Natural killer cell (primary cell): ENCODE measurements around the gene KRTAP5-1. TPM values are rescaled to one million over a fixed set of nuclear protein-coding genes. Genes with fewer than 3 reads are reported as not detected.
A peak's percentile ranks its signal among the peaks of the same experiment; 100 is the strongest.

Experiments used
- ATAC-seq, 3 donors: fragments of 150-1000 bp in 2 of 3; fragments of 200-7000 bp in 1 of 3; cut with Tn5 transposase; 1 replicate in 1 of 3; 2 replicates in 2 of 3; pipeline ENCODE4 v1.10.0; 2021; ENCODE audit warnings: mild to moderate bottlenecking in 2 of 3, moderate library complexity in 2 of 3
- DNase-seq, 2 donors: peaks; one replicate each; pipeline versions ENCODE4 v3.0.0 to v3.0.0-alpha.2; 2013 to 2021; ENCODE audit warnings: mixed read lengths in 1 of 2
- H3K27ac ChIP-seq: one replicate; pipeline ENCODE4 v1.5.1; 2013; ENCODE audit warnings: mild to moderate bottlenecking, low read length
- H3K27me3 ChIP-seq: one replicate; pipeline ENCODE4 v1.6.1; 2013; ENCODE audit warnings: low read length; ENCODE audit not compliant: control insufficient read depth, insufficient read depth
- H3K36me3 ChIP-seq: one replicate; pipeline ENCODE4 v1.6.1; 2013; ENCODE audit warnings: low read length; ENCODE audit not compliant: control insufficient read depth, insufficient read depth
- H3K4me1 ChIP-seq: one replicate; pipeline ENCODE4 v1.6.1; 2013; ENCODE audit warnings: low read length; ENCODE audit not compliant: control insufficient read depth, insufficient read depth
- H3K4me3 ChIP-seq: one replicate; pipeline ENCODE4 v1.5.1; 2013; ENCODE audit warnings: low read length
- H3K9me3 ChIP-seq: one replicate; pipeline ENCODE4 v1.6.1; 2013; ENCODE audit warnings: low read length; ENCODE audit not compliant: control insufficient read depth, insufficient read depth
- H3K27ac Mint-ChIP-seq, 2 donors: one replicate each; pipeline ENCODE4 v1.8.0; 2022; ENCODE audit warnings: mild to moderate bottlenecking in 2 of 2, mixed read lengths in 2 of 2, moderate library complexity in 1 of 2
- H3K27me3 Mint-ChIP-seq, 2 donors: one replicate each; pipeline ENCODE4 v1.8.0; 2022; ENCODE audit warnings: low read depth in 2 of 2, mixed read lengths in 2 of 2
- H3K36me3 Mint-ChIP-seq: one replicate; pipeline ENCODE4 v1.8.0; 2022; ENCODE audit warnings: mixed read lengths
- H3K4me1 Mint-ChIP-seq, 2 donors: one replicate each; pipeline ENCODE4 v1.8.0; 2022; ENCODE audit warnings: mixed read lengths in 2 of 2
- H3K4me3 Mint-ChIP-seq: one replicate; pipeline ENCODE4 v1.8.0; 2022; ENCODE audit warnings: mild to moderate bottlenecking, moderate library complexity, mixed read lengths
- H3K9me3 Mint-ChIP-seq, 2 donors: one replicate each; pipeline ENCODE4 v1.8.0; 2022; ENCODE audit warnings: mixed read lengths in 2 of 2
- WGBS: methylation state at CpG from one replicate; pipeline ENCODE4 v1.1.7; 2013; ENCODE audit warnings: missing lambda C conversion rate; ENCODE audit not compliant: insufficient coverage; 5-methylcytosine and 5-hydroxymethylcytosine counted together
- intact Hi-C: fragments of 100-400 bp; cut with micrococcal nuclease; formaldehyde crosslinking; loops from one replicate; pipeline ENCODE4 v1.14.2; 2022
- total RNA-seq, 4 donors: library from RNA; stranded (reverse); fragments of 120-200 nt in 1 of 4; gene quantifications; one replicate each; pipeline versions ENCODE4 v1.2.3 to v1.2.4, GENCODE V29; 2013 to 2022
- TF ChIP-seq, protein P1 (sequence below): fragments of 200-600 bp; IDR thresholded peaks from one replicate; pipeline ENCODE4 v1.8.0; 2022; ENCODE audit warnings: antibody characterized with exemption

The KRTAP5-1 gene
- total RNA-seq, 3 donors from 2014 or later (not counting 1 experiment from before 2014, with no cell fraction given), result not detected

DNA sequence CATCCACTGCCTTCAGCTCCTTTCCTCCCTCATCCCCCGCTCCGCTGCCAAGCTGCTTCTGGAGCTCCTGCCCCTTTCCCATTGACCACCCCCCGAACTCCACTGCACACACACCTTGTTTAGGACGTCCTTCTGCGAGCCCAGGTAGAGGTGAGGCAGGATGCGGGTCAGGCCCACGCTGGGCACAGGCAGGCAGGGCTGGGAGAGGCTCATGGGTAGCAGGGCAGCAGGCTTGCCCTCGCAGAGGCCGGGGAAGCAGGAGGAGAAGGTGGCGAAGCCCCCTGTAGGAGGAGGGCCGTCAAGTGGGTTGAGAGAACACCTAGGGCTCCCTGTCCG, 26.3 kb downstream of the KRTAP5-1 start:
- intact Hi-C loops, result no loop called here
- H3K9me3 ChIP-seq, result no peaks in the 10 kb centered on the region
- H3K27ac ChIP-seq, result no peak overlapping the region
- Mint-ChIP-seq H3K36me3 (no peaks in the 10 kb centered on the region), H3K27me3 (peaks cover 0 to 15% of the 10 kb centered on the region in 2 donors), H3K27ac (peak overlapping the region; percentile 44 to 51), H3K9me3 (no peaks in the 10 kb centered on the region), H3K4me3 (peak overlapping the region; percentile 37), H3K4me1 (peaks cover 0 to 5% of the 10 kb centered on the region in 2 donors)
- H3K4me3 ChIP-seq, result no peak overlapping the region
- TF ChIP-seq, protein P1, sequence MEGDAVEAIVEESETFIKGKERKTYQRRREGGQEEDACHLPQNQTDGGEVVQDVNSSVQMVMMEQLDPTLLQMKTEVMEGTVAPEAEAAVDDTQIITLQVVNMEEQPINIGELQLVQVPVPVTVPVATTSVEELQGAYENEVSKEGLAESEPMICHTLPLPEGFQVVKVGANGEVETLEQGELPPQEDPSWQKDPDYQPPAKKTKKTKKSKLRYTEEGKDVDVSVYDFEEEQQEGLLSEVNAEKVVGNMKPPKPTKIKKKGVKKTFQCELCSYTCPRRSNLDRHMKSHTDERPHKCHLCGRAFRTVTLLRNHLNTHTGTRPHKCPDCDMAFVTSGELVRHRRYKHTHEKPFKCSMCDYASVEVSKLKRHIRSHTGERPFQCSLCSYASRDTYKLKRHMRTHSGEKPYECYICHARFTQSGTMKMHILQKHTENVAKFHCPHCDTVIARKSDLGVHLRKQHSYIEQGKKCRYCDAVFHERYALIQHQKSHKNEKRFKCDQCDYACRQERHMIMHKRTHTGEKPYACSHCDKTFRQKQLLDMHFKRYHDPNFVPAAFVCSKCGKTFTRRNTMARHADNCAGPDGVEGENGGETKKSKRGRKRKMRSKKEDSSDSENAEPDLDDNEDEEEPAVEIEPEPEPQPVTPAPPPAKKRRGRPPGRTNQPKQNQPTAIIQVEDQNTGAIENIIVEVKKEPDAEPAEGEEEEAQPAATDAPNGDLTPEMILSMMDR, result no peak
- DNase-seq, result peak in 1 of 2 donors; percentile 24
- no peaks in the 10 kb centered on the region for H3K4me1 ChIP-seq
- peaks cover 5% of the 10 kb centered on the region for H3K27me3 ChIP-seq
- no peaks in the 10 kb centered on the region for H3K36me3 ChIP-seq
- WGBS, result 78% methylated on average over 12 of the region's 12 CpGs
- no peak for ATAC-seq

DNA sequence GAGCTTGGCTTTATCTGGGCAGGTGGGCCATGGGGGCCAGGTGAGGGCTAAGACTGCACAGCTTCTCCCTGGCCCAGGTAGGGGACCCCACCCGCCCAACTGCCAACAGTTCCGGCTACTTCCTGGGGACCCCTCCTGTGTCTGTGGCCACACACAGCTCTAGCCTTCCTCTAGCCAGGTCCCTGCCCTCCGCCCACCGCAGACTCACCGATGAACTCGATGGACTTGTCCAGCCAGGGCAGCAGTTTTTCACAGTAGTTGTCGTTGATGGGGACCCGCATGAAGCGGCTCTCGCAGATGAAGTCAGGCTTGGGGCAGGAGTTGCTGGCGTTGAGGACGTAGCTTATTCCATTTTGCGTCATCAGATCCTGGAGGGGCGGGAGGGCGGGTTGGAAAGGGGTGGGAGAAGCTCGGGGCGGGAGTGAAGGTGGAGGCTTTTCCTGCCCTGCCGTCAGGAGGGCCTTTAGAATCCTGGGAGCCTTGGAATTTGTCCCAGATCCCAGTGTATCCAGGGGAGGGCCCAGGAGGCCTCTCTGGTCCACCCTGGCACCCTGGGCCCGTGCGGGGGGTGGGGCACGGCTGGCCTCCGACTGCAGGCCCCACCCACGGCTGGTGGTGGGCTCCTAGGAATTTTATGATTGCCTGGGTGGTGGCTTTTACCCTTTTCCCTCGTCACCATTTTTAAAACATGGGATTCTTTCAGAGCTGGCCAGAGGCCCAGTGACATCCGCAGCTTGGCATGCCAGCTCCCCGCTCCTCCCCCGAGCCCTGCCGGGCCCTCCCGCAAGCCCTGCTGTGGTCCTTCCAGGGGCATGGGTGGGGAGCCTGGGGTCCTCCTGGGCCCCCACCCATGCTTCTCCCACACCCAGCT, 26.9 kb downstream of the KRTAP5-1 start:
- H3K9me3 ChIP-seq, result no peaks in the 10 kb centered on the region
- intact Hi-C loops, result no loop called here
- ATAC-seq, result no peak
- TF ChIP-seq, protein P1, result no peak
- H3K27me3 ChIP-seq, result peaks cover 5% of the 10 kb centered on the region
- Mint-ChIP-seq H3K9me3 (no peaks in the 10 kb centered on the region), H3K4me1 (peaks cover 0 to 5% of the 10 kb centered on the region in 2 donors), H3K4me3 (peak overlapping the region; percentile 26), H3K36me3 (no peaks in the 10 kb centered on the region), H3K27ac (peak overlapping the region; percentile 54 to 69), H3K27me3 (peaks cover 0 to 16% of the 10 kb centered on the region in 2 donors)
- no peaks in the 10 kb centered on the region for H3K4me1 ChIP-seq
- 79% methylated on average over 29 of the region's 29 CpGs for WGBS
- no peak overlapping the region for H3K27ac ChIP-seq
- H3K36me3 ChIP-seq, result no peaks in the 10 kb centered on the region
- H3K4me3 ChIP-seq, result no peak overlapping the region
- no peak for DNase-seq

DNA sequence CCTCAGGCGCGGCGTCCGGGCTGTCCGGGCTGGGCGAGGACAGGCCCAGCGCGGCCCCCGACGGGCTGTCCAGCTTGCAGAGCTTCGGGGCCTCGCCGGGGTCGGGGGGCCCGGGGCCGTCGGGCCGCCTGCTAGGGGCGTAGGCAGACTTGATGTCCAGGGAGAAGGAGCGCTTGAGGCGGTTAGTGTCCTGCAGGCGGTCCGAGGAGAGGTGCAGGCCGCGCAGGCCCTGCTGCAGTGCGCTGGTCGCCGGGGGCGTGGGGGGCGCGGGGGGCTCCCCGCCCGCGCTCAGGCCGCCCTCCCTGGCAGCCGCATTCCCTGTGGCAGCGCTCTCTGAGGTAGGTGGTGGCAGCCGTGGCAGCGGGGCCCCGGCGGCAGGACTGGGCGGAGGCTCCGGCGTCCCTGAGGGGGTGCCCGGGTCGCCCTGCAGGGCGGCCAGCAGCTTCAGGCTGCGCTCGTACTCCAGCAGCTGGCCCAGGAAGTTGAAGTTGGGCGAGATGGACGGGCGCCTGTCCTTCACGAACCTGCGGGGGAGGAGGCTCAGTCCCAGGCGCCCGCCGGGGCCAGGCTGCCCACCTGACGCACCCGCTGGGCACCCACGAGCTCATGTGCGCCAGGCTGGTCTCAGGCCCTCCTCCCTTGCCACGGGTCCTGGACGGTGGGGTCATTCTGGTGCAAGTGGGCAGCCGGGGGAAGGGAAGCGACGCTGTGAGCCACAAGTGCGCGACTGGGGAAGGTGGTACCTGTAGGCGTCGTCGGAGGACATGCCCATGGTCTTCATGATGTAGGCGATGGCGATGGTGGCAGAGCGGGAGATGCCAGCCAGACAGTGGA, 27.8 kb downstream of the KRTAP5-1 start:
- peaks cover 5% of the 10 kb centered on the region for H3K27me3 ChIP-seq
- no peaks in the 10 kb centered on the region for H3K4me1 ChIP-seq
- no peak overlapping the region for H3K4me3 ChIP-seq
- H3K36me3 ChIP-seq, result no peaks in the 10 kb centered on the region
- Mint-ChIP-seq H3K4me3 (peak overlapping the region; percentile 26), H3K9me3 (no peaks in the 10 kb centered on the region), H3K4me1 (peaks cover 0 to 5% of the 10 kb centered on the region in 2 donors), H3K27ac (peak overlapping the region; percentile 54 to 69), H3K27me3 (peaks cover 0 to 19% of the 10 kb centered on the region in 2 donors), H3K36me3 (no peaks in the 10 kb centered on the region)
- no peak overlapping the region for H3K27ac ChIP-seq
- TF ChIP-seq, protein P1, result no peak
- ATAC-seq (no peak), DNase-seq (peak in 1 of 2 donors; percentile 26)
- no peaks in the 10 kb centered on the region for H3K9me3 ChIP-seq
- intact Hi-C loops, result no loop called here
- WGBS, result 75% methylated on average over 74 of the region's 74 CpGs
